MM.1S (cell line): ENCODE data around the gene ALDH16A1.

ENCODE experiments used
- DNase-seq: peaks from one replicate; pipeline ENCODE4 v3.0.0-alpha.2; 2015
- H2AFZ ChIP-seq: fragments of 300-600 bp; sonication (generic); 2 replicates; pipeline ENCODE4 v1.6.0; 2016; ENCODE audit warnings: antibody characterized with exemption, low read length
- H3F3A ChIP-seq: fragments of 300-600 bp; sonication (generic); 2 replicates; pipeline ENCODE4 v1.6.1; 2016; ENCODE audit warnings: mild to moderate bottlenecking, antibody characterized with exemption, low read length, moderate library complexity, mixed read lengths; ENCODE audit not compliant: insufficient read depth
- H3K27ac ChIP-seq: fragments of 300-600 bp; sonication (generic); 2 replicates; pipeline ENCODE4 v1.5.1; 2016; ENCODE audit warnings: mild to moderate bottlenecking, low read length
- H3K27me3 ChIP-seq: fragments of 300-600 bp; sonication (generic); replicated peaks from 2 replicates; pipeline ENCODE4 v1.6.0; 2016; ENCODE audit warnings: low read length; ENCODE audit not compliant: insufficient read depth
- H3K36me3 ChIP-seq: fragments of 300-600 bp; sonication (generic); replicated peaks from 2 replicates; pipeline ENCODE4 v1.6.1; 2016; ENCODE audit warnings: mild to moderate bottlenecking, low read length, mixed read lengths; ENCODE audit not compliant: insufficient read depth
- H3K4me1 ChIP-seq: fragments of 300-600 bp; sonication (generic); 2 replicates; pipeline ENCODE4 v1.6.1; 2016; ENCODE audit warnings: low read length, mixed read lengths
- H3K4me2 ChIP-seq: fragments of 300-600 bp; sonication (generic); 2 replicates; pipeline ENCODE4 v1.6.0; 2016; ENCODE audit warnings: low read depth, low read length
- H3K4me3 ChIP-seq: fragments of 300-600 bp; sonication (generic); 2 replicates; pipeline ENCODE4 v1.5.1; 2016; ENCODE audit warnings: low read length, mixed read lengths
- H3K79me2 ChIP-seq: fragments of 300-600 bp; sonication (generic); 2 replicates; pipeline ENCODE4 v1.6.1; 2016; ENCODE audit warnings: mixed run types, low read length, mixed read lengths
- H3K9ac ChIP-seq: fragments of 300-600 bp; sonication (generic); 2 replicates; pipeline ENCODE4 v1.6.1; 2016; ENCODE audit warnings: low read length, mixed read lengths
- H3K9me2 ChIP-seq: fragments of 300-600 bp; sonication (generic); replicated peaks from 2 replicates; pipeline ENCODE4 v1.6.1; 2016; ENCODE audit warnings: mild to moderate bottlenecking, low read length, mixed read lengths; ENCODE audit not compliant: insufficient read depth
- H3K9me3 ChIP-seq: fragments of 300-600 bp; sonication (generic); replicated peaks from 2 replicates; pipeline ENCODE4 v1.6.1; 2016; ENCODE audit warnings: mild to moderate bottlenecking, low read length, mixed read lengths; ENCODE audit not compliant: insufficient read depth
- H4K20me1 ChIP-seq: fragments of 300-600 bp; sonication (generic); 2 replicates; pipeline ENCODE4 v1.6.1; 2016; ENCODE audit warnings: mild to moderate bottlenecking, low read length, moderate library complexity, mixed read lengths; ENCODE audit not compliant: insufficient read depth
- EZH2 ChIP-seq: fragments of 300-600 bp; sonication (generic); optimal IDR thresholded peaks from 2 replicates; pipeline ENCODE3; 2017; ENCODE audit warnings: low read depth, mild to moderate bottlenecking, antibody characterized with exemption, low read length, mixed read lengths
- EZH2phosphoT487 ChIP-seq: fragments of 300-600 bp; sonication (generic); IDR thresholded peaks from 2 replicates; pipeline ENCODE4 v1.6.1; 2018; ENCODE audit warnings: antibody characterized with exemption, low read length
- TF ChIP-seq, protein P1 (sequence below): fragments of 300-600 bp; sonication (generic); IDR thresholded peaks from 2 replicates; pipeline ENCODE4 v1.5.1; 2016; ENCODE audit warnings: antibody characterized with exemption, low read length, mixed read lengths

Gene ALDH16A1

DNA sequence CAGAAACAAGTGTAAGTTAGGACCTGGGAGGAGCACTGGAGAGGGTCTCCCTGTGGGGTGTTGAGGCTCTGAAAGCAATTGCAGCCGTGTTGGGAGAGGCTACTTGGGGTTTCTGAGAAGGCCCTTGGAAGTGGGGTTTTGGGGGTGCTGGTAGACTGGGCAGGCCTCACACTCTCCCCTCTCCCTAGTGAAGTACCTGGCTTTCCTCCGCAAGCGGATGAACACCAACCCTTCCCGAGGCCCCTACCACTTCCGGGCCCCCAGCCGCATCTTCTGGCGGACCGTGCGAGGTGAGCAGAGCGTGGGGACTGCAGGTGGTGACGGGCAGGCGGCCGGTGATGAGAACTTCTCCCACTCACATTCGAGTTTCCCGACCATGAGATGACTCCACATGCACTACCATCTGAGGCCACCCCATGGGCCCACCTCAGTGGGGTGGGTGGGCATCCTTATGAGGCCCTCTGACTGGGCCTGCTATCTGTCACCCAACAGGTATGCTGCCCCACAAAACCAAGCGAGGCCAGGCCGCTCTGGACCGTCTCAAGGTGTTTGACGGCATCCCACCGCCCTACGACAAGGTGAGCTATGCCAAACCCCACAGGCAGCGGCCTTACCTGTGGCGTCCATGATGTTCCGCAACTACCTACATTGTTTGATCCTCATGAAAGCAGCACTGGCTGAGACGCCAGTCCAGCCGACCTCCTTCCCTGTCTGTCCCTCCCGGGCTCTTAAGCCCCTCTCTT lies 37.4 kb downstream of the ALDH16A1 start:
- Histone ChIP-seq H3K9ac (no peak overlapping the region), H2AFZ (no peak overlapping the region), H3K36me3 (peaks cover 23% of the 10 kb centered on the region), H3K27ac (no peak overlapping the region; the same call in 1 of the 2 replicates), H3K27me3 (no peaks in the 10 kb centered on the region), H3K79me2 (peaks cover 31% of the 10 kb centered on the region), H3K9me2 (no peaks in the 10 kb centered on the region), H3F3A (peaks cover 72% of the 10 kb centered on the region), H3K4me3 (no peak overlapping the region), H3K9me3 (no peaks in the 10 kb centered on the region), H3K4me1 (peaks cover 3% of the 10 kb centered on the region; the same call in 1 of the 2 replicates), H3K4me2 (no peak overlapping the region), H4K20me1 (peaks cover 23% of the 10 kb centered on the region)
- no peak for TF ChIP-seq EZH2
- TF ChIP-seq, protein P1, sequence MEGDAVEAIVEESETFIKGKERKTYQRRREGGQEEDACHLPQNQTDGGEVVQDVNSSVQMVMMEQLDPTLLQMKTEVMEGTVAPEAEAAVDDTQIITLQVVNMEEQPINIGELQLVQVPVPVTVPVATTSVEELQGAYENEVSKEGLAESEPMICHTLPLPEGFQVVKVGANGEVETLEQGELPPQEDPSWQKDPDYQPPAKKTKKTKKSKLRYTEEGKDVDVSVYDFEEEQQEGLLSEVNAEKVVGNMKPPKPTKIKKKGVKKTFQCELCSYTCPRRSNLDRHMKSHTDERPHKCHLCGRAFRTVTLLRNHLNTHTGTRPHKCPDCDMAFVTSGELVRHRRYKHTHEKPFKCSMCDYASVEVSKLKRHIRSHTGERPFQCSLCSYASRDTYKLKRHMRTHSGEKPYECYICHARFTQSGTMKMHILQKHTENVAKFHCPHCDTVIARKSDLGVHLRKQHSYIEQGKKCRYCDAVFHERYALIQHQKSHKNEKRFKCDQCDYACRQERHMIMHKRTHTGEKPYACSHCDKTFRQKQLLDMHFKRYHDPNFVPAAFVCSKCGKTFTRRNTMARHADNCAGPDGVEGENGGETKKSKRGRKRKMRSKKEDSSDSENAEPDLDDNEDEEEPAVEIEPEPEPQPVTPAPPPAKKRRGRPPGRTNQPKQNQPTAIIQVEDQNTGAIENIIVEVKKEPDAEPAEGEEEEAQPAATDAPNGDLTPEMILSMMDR = no peak
- TF ChIP-seq EZH2phosphoT487 = no peak
- no peak for DNase-seq

DNA sequence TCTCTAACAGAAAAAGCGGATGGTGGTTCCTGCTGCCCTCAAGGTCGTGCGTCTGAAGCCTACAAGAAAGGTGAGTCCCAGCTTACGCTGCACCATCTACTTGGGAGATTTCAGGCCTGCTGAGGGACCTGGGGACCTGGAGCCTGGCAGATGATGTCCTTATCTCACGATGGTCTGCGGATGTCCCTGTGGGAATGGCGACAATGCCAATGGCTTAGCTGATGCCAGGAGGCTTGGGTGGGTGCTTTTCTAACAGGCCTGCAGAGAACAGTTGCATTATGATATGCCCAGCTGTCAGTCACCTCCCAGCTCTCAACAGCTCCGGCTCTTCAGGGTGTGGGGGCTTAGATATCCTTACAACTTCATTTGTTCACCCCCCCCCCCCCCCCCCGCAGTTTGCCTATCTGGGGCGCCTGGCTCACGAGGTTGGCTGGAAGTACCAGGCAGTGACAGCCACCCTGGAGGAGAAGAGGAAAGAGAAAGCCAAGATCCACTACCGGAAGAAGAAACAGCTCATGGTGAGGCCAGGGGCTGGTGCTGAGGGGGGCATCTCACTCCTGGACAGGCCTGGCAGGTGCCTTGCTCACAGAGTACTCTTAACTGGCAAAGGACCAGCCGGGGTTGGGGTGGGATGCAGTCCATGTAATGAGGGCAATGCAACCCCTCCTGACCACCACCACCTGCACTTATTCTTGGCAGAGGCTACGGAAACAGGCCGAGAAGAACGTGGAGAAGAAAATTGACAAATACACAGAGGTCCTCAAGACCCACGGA lies 38.2 kb downstream of the ALDH16A1 start:
- H4K20me1 ChIP-seq = peaks cover 23% of the 10 kb centered on the region
- H3K4me3 ChIP-seq = no peak overlapping the region
- H3K4me2 ChIP-seq = no peak overlapping the region
- H3K27ac ChIP-seq = no peak overlapping the region
- TF ChIP-seq, protein P1 = no peak
- TF ChIP-seq EZH2 = no peak
- no peak for TF ChIP-seq EZH2phosphoT487
- H2AFZ ChIP-seq = no peak overlapping the region
- no peak overlapping the region for H3K9ac ChIP-seq
- no peaks in the 10 kb centered on the region for H3K9me3 ChIP-seq
- H3K36me3 ChIP-seq = peaks cover 23% of the 10 kb centered on the region
- no peak for DNase-seq
- H3K27me3 ChIP-seq = no peaks in the 10 kb centered on the region
- no peaks in the 10 kb centered on the region for H3K9me2 ChIP-seq
- peaks cover 3% of the 10 kb centered on the region; the same call in 1 of the 2 replicates for H3K4me1 ChIP-seq
- peaks cover 31% of the 10 kb centered on the region for H3K79me2 ChIP-seq
- H3F3A ChIP-seq = peaks cover 77% of the 10 kb centered on the region

DNA sequence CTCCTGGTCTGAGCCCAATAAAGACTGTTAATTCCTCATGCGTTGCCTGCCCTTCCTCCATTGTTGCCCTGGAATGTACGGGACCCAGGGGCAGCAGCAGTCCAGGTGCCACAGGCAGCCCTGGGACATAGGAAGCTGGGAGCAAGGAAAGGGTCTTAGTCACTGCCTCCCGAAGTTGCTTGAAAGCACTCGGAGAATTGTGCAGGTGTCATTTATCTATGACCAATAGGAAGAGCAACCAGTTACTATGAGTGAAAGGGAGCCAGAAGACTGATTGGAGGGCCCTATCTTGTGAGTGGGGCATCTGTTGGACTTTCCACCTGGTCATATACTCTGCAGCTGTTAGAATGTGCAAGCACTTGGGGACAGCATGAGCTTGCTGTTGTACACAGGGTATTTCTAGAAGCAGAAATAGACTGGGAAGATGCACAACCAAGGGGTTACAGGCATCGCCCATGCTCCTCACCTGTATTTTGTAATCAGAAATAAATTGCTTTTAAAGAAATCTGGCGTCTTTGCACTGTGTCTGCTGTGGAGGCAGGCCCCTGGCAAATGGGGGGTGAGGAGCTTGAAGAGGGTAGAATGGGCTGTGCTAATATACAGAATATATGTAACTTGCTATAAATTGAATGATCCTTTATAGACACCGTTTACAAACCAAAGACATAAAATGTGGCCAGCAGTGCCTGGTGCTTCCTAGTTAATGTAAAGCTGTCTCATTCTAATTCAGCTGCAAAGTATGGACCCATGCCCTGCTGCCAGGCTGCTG lies 39.0 kb downstream of the ALDH16A1 start:
- no peak overlapping the region for H3K4me3 ChIP-seq
- H3K36me3 ChIP-seq = peaks cover 23% of the 10 kb centered on the region
- H3F3A ChIP-seq = peaks cover 84% of the 10 kb centered on the region
- H3K9ac ChIP-seq = no peak overlapping the region
- H2AFZ ChIP-seq = no peak overlapping the region
- no peak for DNase-seq
- H3K27ac ChIP-seq = no peak overlapping the region
- no peak overlapping the region for H3K4me2 ChIP-seq
- peaks cover 23% of the 10 kb centered on the region for H4K20me1 ChIP-seq
- peaks cover 3% of the 10 kb centered on the region; the same call in 1 of the 2 replicates for H3K4me1 ChIP-seq
- H3K9me2 ChIP-seq = no peaks in the 10 kb centered on the region
- TF ChIP-seq, protein P1 = no peak
- TF ChIP-seq EZH2 (no peak), EZH2phosphoT487 (no peak)
- no peaks in the 10 kb centered on the region for H3K9me3 ChIP-seq
- H3K79me2 ChIP-seq = peaks cover 39% of the 10 kb centered on the region
- no peaks in the 10 kb centered on the region for H3K27me3 ChIP-seq
